Keratinocyte (primary cell): ENCODE data around the gene GPR37L1. TPM values are rescaled to one million over a fixed set of nuclear protein-coding genes. Genes with fewer than 3 reads are reported as not detected.

Experiments
- DNase-seq: peaks from one replicate; pipeline ENCODE4 v3.0.0-alpha.2; 2011; ENCODE audit warnings: low read depth, missing footprints, low spot score
- FAIRE-seq: peaks from 2 replicates; lab custom pipeline; 2011; peaks lifted over from hg19 to GRCh38; lab: Jason Lieb, UNC
- H2AFZ ChIP-seq: 2 replicates; pipeline ENCODE4 v1.6.0; 2012; ENCODE audit warnings: low read length, control low read depth, inconsistent platforms; ENCODE audit not compliant: control insufficient read depth
- H3K27ac ChIP-seq: 2 replicates; pipeline ENCODE4 v1.5.1; 2011; ENCODE audit warnings: low read length; ENCODE audit not compliant: control insufficient read depth, insufficient read depth
- H3K27me3 ChIP-seq: 3 replicates; pipeline ENCODE4 v1.6.0; 2011; ENCODE audit warnings: low read length; ENCODE audit not compliant: control insufficient read depth, insufficient read depth; ENCODE audit errors: extremely low read depth
- H3K36me3 ChIP-seq, 2 experiments: 2 replicates in 1 of 2; 3 replicates in 1 of 2; pipeline ENCODE4 v1.5.1; 2011; ENCODE audit warnings: low read length in 2 of 2, mild to moderate bottlenecking in 1 of 2; ENCODE audit not compliant: control insufficient read depth in 2 of 2, insufficient read depth in 2 of 2; ENCODE audit errors: extremely low read depth in 1 of 2
- H3K4me1 ChIP-seq: 3 replicates; pipeline ENCODE4 v1.5.1; 2011; ENCODE audit warnings: low read length; ENCODE audit not compliant: control insufficient read depth, insufficient read depth; ENCODE audit errors: extremely low read depth
- H3K4me2 ChIP-seq: 3 replicates; pipeline ENCODE4 v1.6.0; 2011; ENCODE audit warnings: low read depth, low read length; ENCODE audit not compliant: control insufficient read depth, insufficient read depth; ENCODE audit errors: extremely low read depth
- H3K4me3 ChIP-seq, 3 experiments: fragments of 200-600 bp in 1 of 3; sonication (generic) in 1 of 3; 2 replicates in 2 of 3; 3 replicates in 1 of 3; pipeline ENCODE4 v1.5.1; 2011 to 2016; ENCODE audit warnings: low read length in 3 of 3, mild to moderate bottlenecking in 3 of 3, control low read depth in 2 of 3, inconsistent platforms in 1 of 3, low read depth in 1 of 3, mixed read lengths in 1 of 3, mixed run types in 1 of 3, moderate library complexity in 1 of 3; ENCODE audit not compliant: control insufficient read depth in 2 of 3, insufficient read depth in 2 of 3; ENCODE audit errors: extremely low read depth in 1 of 3
- H3K79me2 ChIP-seq: 2 replicates; pipeline ENCODE4 v1.6.0; 2012; ENCODE audit warnings: low read length; ENCODE audit not compliant: control insufficient read depth, insufficient read depth
- H3K9ac ChIP-seq: 3 replicates; pipeline ENCODE4 v1.6.0; 2011; ENCODE audit warnings: low read length; ENCODE audit not compliant: control insufficient read depth, insufficient read depth; ENCODE audit errors: extremely low read depth
- H3K9me1 ChIP-seq: 3 replicates; pipeline ENCODE4 v1.6.0; 2011; ENCODE audit warnings: low read length; ENCODE audit not compliant: control insufficient read depth, insufficient read depth; ENCODE audit errors: extremely low read depth
- H3K9me3 ChIP-seq: 2 replicates; pipeline ENCODE4 v1.5.1; 2012; ENCODE audit warnings: low read depth, low read length; ENCODE audit not compliant: control insufficient read depth
- H4K20me1 ChIP-seq: 3 replicates; pipeline ENCODE4 v1.6.0; 2011; ENCODE audit warnings: low read length; ENCODE audit not compliant: control insufficient read depth, insufficient read depth; ENCODE audit errors: extremely low read depth
- CTCF ChIP-seq, 3 experiments: IDR thresholded peaks in 1 of 3; conservative IDR thresholded peaks in 1 of 3; optimal IDR thresholded peaks in 1 of 3; 2 replicates in 2 of 3; 3 replicates in 1 of 3; pipeline versions ENCODE3 to v1.5.1; 2011; ENCODE audit warnings: low read length in 3 of 3, mild to moderate bottlenecking in 3 of 3, moderate library complexity in 2 of 3, control low read depth in 1 of 3, inconsistent platforms in 1 of 3; ENCODE audit not compliant: insufficient read depth in 2 of 3; ENCODE audit errors: extremely low read depth in 1 of 3
- EZH2 ChIP-seq: IDR thresholded peaks from one replicate; pipeline ENCODE4 v1.6.1; 2012; ENCODE audit warnings: inconsistent platforms, mild to moderate bottlenecking, low read length, moderate library complexity
- dilution Hi-C: fragments of 300-500 bp; cut with MboI; formaldehyde crosslinking; loops from one replicate; pipeline ENCODE4 v1.7.0; 2020; ENCODE audit warnings: low sequenced_read_pairs; ENCODE audit not compliant: extremely low pct_ligation_motif_present
- polyA plus RNA-seq, 5 experiments: library from polyadenylated mRNA; depleted of rRNA in 3 of 5; stranded (reverse) in 3 of 5; stranded (forward) in 1 of 5; unstranded in 1 of 5; fragments of >200 nt; gene quantifications; 1 replicate in 1 of 5; 2 replicates in 3 of 5; 3 replicates in 1 of 5; pipeline versions ENCODE4 v1.2.1 to v1.2.3, GENCODE V29; 2011 to 2012; ENCODE audit warnings: missing spikeins in 2 of 5, low read depth in 1 of 5, low replicate concordance in 1 of 5

The GPR37L1 gene
- polyA plus RNA-seq, 1 donor (not counting 4 experiments of a cell fraction or from before 2014, with no cell fraction given) = not detected

DNA sequence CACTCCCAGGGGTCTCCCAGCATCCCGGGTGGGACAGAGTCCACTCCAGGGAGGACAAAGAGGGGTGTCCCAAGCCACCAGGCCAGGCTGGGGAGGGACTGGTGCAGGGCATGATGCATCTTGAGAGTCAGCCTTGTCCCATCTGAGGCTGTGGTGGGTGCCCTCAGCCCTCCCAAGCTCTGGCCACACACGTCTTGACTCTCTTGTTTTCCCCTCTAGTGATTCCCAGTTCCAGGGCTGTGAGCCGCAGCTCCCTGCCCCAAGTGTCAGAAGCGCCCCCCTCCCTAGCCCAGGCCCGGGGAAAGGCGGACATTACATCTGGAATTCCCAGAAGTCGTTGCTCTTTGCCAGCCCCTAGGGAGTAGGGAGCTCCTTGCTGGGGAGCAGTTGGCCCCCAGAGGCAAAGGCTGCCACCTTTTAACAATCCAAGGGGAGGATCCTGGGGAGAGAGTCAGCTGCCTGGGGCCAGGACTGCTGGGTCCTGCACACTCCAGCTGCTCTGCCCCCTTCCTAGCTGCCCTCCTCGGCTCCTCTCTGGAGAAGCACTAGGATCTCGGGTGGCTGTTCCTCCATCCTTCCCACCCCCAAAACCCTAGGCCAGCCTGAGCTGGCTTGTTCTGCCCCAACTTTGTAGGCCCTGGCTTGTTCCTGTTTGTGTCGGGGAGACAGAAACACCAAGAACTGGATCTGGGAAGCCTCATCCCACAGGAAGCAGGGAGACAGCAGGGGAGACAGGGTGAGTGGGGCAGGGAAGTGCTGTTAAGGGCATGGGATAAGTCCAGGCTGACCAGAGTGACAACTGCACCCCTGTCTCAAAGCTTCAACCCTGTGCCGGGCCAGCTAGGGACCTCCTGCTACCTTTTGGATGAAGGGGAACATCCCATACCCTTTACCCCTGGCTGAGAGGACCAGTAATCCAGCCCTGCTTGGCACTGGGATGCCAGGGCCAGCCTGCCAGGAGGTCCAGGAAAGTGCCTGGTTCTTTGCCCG is 40.9 kb downstream of the GPR37L1 start:
- no peaks in the 10 kb centered on the region for H3K79me2 ChIP-seq
- no peak overlapping the region for H3K27ac ChIP-seq
- FAIRE-seq = no peak
- H3K36me3 ChIP-seq = no peaks in the 10 kb centered on the region
- H4K20me1 ChIP-seq = no peaks in the 10 kb centered on the region
- no peak overlapping the region for H3K4me3 ChIP-seq
- no peak overlapping the region for H2AFZ ChIP-seq
- no peak overlapping the region for H3K9ac ChIP-seq
- H3K9me1 ChIP-seq = no peaks in the 10 kb centered on the region
- no peaks in the 10 kb centered on the region for H3K4me1 ChIP-seq
- peaks cover 11% of the 10 kb centered on the region for H3K27me3 ChIP-seq
- H3K9me3 ChIP-seq = no peaks in the 10 kb centered on the region
- TF ChIP-seq EZH2 (no peak), CTCF (optimal IDR thresholded peaks at IDR 0.05 in 1 of 3, IDR thresholded peaks at IDR 0.05 in 1 of 3, conservative IDR thresholded peaks at IDR 0.05 in 1 of 3; ENCODE audit: extremely low read depth in 1 of 3, insufficient read depth in 2 of 3, low read length in 3 of 3) (no peak)
- H3K4me2 ChIP-seq = no peak overlapping the region
- dilution Hi-C loops = no loop called here
- DNase-seq = no peak

GRCh38 chr1:202164271-202165037 is 41.7 kb downstream of the GPR37L1 start:
- dilution Hi-C loops = no loop called here
- Histone ChIP-seq H3K27me3 (peaks cover 11% of the 10 kb centered on the region), H3K4me3 (no peak overlapping the region), H3K79me2 (no peaks in the 10 kb centered on the region), H3K9me1 (no peaks in the 10 kb centered on the region), H3K36me3 (no peaks in the 10 kb centered on the region), H3K4me2 (no peak overlapping the region), H3K9ac (no peak overlapping the region), H3K27ac (no peak overlapping the region), H3K4me1 (no peaks in the 10 kb centered on the region), H2AFZ (no peak overlapping the region), H3K9me3 (no peaks in the 10 kb centered on the region), H4K20me1 (no peaks in the 10 kb centered on the region)
- FAIRE-seq (no peak), DNase-seq (no peak)
- TF ChIP-seq CTCF (optimal IDR thresholded peaks at IDR 0.05 in 1 of 3, IDR thresholded peaks at IDR 0.05 in 1 of 3, conservative IDR thresholded peaks at IDR 0.05 in 1 of 3; ENCODE audit: extremely low read depth in 1 of 3, insufficient read depth in 2 of 3, low read length in 3 of 3) = no peak
- no peak for TF ChIP-seq EZH2
